Astrocyte of the spinal cord (primary cell): ENCODE results near the gene TNFRSF8.

Experiments
- DNase-seq: peaks from one replicate; pipeline ENCODE4 v3.0.0; 2011; ENCODE audit warnings: low read depth, low spot score
- H3K4me3 ChIP-seq: 2 replicates; pipeline ENCODE4 v1.5.1; 2011; ENCODE audit warnings: low read depth, mild to moderate bottlenecking, low read length, moderate library complexity
- in situ Hi-C: cut with HindIII; loops from 2 replicates; pipeline ENCODE4 v1.10.0; 2017; ENCODE audit warnings: low sequenced_read_pairs
- TF ChIP-seq, protein P1 (sequence below): IDR thresholded peaks from 2 replicates; pipeline ENCODE4 v1.5.1; 2012; ENCODE audit warnings: low read depth, mild to moderate bottlenecking, low read length, inconsistent platforms

Gene TNFRSF8

GRCh38 chr1:12072741-12073140 is 9.6 kb downstream of the TNFRSF8 start:
- no peak for DNase-seq
- H3K4me3 ChIP-seq: no peak overlapping the region
- in situ Hi-C loops: no loop called here
- TF ChIP-seq, protein P1, sequence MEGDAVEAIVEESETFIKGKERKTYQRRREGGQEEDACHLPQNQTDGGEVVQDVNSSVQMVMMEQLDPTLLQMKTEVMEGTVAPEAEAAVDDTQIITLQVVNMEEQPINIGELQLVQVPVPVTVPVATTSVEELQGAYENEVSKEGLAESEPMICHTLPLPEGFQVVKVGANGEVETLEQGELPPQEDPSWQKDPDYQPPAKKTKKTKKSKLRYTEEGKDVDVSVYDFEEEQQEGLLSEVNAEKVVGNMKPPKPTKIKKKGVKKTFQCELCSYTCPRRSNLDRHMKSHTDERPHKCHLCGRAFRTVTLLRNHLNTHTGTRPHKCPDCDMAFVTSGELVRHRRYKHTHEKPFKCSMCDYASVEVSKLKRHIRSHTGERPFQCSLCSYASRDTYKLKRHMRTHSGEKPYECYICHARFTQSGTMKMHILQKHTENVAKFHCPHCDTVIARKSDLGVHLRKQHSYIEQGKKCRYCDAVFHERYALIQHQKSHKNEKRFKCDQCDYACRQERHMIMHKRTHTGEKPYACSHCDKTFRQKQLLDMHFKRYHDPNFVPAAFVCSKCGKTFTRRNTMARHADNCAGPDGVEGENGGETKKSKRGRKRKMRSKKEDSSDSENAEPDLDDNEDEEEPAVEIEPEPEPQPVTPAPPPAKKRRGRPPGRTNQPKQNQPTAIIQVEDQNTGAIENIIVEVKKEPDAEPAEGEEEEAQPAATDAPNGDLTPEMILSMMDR: no peak

DNA sequence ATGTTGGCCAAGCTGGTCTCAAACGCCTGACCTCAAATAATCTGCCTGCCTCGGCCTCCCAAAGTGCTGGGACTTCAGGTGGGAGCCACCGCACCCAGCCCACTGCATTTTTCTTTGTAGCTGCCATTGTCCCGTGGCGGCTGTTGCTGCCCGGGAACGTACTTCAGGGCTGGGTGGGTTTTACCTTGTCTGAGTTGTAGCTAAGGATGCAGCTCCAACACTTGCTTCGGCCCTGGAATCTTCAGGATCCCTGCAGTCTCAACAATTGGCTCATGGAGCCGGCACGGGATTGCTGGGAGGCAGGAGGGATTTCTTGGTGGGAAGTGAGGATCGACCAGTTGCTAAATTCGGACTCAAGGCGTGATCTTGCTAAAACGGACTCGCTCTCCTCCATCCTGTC is 10.7 kb downstream of the TNFRSF8 start:
- DNase-seq: no peak
- TF ChIP-seq, protein P1: no peak
- in situ Hi-C loops: no loop called here
- H3K4me3 ChIP-seq: no peak overlapping the region

DNA sequence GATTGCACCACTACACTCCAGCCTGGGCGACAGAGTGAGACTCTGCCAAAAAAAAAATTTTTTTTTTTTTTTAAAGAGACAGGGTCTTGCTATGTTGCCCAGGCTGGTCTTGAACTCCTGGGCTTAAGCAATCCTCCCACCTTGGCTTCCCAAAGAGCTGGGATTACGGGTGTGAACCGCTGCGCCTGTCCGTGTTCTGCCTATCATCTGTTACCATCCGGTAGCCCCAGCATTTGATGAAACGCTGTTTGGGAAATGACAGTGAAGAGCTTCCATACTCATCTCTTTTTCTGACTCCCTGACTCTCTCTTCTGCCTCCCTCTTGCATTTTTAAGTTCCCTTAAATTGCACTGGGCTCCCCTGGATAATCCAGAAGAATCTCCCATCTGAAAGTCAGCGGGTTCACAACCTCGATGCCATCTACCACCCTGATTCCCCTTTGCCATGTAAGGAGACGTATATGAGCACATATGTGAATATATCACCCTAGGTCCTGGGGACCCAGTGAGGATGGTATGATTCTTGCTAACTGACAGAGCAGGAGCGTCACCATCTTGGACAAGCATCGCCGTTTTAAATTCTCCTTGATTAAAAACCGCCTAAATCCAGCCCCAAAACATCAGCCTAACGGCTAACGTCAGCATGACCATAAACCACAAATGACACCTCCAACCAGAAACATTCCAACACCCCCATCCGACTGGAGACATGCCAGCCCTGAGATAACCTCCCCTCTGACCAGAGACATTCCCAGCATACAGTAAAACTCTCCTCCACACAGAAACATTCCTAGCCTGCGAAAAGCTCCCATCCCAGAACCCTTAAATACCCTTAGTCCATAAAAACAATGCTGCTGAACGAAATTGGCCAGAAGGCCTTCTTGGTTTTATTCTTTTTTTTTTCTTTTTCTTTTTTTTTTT is 12.4 kb downstream of the TNFRSF8 start:
- peak; percentile 46 for DNase-seq
- in situ Hi-C loops: no loop called here
- TF ChIP-seq, protein P1: no peak
- H3K4me3 ChIP-seq: no peak overlapping the region

DNA sequence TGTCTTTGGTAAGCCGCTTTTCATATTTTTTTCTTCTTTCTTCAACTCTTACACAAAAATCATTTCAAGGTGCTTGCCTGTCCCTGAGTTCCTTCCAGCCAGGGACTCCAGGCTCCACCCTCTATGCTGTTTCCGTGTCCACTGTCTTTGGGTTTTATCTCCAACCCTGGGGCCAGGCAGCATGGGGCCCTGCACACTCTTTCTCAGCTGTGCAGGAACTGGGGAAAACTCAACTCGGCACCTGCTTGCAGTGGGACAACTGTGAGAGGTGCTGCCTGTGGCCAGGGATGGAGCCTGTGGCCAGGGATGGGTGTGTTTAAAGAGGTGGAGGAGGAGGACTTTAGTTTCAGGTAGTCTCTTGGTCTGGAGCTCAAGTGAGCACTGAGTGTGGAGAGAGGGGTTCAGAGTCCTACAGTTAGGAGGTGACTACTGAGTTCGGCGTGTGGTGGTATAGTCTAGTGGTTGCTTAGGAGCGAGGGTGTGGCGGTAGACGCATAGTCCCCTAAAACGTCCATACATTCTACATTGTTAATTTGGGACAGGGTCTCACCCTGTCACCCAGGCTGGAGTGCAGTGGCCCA is 13.4 kb downstream of the TNFRSF8 start:
- no peak for DNase-seq
- H3K4me3 ChIP-seq: no peak overlapping the region
- in situ Hi-C loops: no loop called here
- TF ChIP-seq, protein P1: no peak

DNA sequence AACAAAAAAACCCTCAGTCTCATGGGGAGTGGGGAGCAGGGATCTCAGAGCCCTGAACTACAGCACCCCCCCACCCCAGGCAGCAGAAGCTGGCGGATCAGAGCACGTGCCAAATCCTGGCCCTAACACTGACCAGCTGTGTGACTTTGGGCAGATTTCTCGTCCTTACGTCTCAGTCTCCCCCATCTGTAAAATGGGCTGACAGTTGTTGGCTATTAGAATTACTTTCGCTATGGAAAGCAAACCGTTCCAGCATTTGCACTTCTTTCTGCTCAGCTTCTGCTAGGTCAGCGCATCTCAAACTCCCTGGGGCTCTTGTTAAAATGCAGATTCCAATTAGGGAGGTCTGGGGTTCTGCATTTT is 15.5 kb downstream of the TNFRSF8 start:
- TF ChIP-seq, protein P1: no peak
- in situ Hi-C loops: no loop called here
- DNase-seq: no peak
- H3K4me3 ChIP-seq: no peak overlapping the region

DNA sequence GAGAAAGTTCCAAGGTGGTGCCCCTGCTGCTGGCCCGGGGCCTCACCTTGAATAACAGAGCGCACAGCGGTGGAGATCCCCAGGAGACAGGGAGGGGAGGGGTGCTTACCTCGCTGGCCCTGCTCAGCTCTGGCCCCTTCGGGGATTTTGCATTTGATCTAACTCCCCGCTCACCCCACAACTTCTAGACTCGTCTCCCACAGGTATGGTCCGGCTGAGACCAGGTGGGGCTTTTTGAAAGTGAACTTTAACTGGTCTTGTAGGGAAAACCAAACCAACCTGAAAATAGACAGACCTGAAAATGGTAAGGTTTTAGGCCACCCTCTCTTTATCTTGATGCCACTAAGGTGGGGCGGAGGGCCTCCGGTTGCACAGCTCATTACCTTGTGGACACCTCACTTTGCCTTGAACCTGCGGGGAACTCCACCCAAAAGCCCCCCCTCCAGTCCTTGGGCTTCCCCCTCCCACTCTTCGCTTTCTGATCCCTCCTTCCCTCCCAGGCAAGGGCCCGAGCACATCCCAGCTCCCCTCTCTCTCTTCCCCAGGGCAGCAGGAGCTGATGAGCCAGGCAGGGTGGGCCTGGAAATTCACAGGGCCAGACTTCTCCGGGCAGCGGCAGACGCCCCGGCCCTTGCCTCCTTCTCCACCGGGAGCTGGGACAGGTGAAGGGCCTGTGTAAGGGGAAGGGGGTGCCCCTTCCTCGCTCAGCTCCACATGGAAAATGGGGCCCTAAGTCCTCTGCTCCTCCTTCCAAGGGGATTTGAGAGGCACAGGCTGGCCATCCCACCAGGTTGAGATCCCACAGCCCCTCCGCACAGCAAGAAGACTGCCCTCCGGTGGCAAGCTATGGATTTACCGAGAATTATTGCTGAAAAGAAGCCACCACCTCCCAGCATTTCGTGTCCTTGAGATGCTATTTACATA is 16.1 kb downstream of the TNFRSF8 start:
- TF ChIP-seq, protein P1: peak; percentile 76
- no peak overlapping the region for H3K4me3 ChIP-seq
- in situ Hi-C loops: no loop called here
- peak; percentile 37 for DNase-seq
